Measurements from ENCODE around the gene AKR1E2. TPM values are rescaled to one million over a fixed set of nuclear protein-coding genes. Genes with fewer than 3 reads are reported as not detected.

AKR1E2 gene
- total RNA-seq, 1 donor from 2014 or later: 6.2 TPM

DNA sequence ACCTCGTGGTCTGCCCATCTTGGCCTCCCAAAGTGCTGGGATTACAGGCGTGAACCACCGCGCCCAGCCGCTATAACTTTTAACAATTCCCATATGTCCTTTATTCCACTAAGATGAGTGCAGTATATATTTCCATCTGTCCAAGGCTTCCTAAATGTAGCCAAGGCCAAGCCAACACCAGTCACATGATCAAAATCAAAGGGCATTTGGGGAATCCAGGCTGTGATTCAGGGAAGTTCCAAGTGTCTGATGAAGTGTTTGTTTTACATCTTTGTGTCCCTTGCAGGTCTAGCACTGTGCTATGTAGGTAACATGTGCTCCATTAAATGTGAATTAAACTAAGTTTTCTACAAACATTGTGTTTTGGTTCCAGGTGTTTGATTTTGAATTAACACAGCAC lies 20.8 kb downstream of the AKR1E2 start:
- Mint-ChIP-seq H3K4me1 (ENCODE audit: unreplicated experiment) (peaks cover 8% of the 10 kb centered on the region), H3K9me3 (ENCODE audit: unreplicated experiment) (no peaks in the 10 kb centered on the region), H3K27me3 (ENCODE audit: unreplicated experiment) (peaks cover 10% of the 10 kb centered on the region), H3K36me3 (ENCODE audit: low read depth, unreplicated experiment) (peaks cover 19% of the 10 kb centered on the region), H3K4me3 (ENCODE audit: unreplicated experiment) (no peak overlapping the region), H3K27ac (ENCODE audit: unreplicated experiment) (no peak overlapping the region)
- TF ChIP-seq, protein P1, sequence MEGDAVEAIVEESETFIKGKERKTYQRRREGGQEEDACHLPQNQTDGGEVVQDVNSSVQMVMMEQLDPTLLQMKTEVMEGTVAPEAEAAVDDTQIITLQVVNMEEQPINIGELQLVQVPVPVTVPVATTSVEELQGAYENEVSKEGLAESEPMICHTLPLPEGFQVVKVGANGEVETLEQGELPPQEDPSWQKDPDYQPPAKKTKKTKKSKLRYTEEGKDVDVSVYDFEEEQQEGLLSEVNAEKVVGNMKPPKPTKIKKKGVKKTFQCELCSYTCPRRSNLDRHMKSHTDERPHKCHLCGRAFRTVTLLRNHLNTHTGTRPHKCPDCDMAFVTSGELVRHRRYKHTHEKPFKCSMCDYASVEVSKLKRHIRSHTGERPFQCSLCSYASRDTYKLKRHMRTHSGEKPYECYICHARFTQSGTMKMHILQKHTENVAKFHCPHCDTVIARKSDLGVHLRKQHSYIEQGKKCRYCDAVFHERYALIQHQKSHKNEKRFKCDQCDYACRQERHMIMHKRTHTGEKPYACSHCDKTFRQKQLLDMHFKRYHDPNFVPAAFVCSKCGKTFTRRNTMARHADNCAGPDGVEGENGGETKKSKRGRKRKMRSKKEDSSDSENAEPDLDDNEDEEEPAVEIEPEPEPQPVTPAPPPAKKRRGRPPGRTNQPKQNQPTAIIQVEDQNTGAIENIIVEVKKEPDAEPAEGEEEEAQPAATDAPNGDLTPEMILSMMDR (IDR thresholded peaks at IDR 0.05; ENCODE audit: unreplicated experiment): no peak
- DNase-seq (ENCODE audit: low spot score): no peak

DNA sequence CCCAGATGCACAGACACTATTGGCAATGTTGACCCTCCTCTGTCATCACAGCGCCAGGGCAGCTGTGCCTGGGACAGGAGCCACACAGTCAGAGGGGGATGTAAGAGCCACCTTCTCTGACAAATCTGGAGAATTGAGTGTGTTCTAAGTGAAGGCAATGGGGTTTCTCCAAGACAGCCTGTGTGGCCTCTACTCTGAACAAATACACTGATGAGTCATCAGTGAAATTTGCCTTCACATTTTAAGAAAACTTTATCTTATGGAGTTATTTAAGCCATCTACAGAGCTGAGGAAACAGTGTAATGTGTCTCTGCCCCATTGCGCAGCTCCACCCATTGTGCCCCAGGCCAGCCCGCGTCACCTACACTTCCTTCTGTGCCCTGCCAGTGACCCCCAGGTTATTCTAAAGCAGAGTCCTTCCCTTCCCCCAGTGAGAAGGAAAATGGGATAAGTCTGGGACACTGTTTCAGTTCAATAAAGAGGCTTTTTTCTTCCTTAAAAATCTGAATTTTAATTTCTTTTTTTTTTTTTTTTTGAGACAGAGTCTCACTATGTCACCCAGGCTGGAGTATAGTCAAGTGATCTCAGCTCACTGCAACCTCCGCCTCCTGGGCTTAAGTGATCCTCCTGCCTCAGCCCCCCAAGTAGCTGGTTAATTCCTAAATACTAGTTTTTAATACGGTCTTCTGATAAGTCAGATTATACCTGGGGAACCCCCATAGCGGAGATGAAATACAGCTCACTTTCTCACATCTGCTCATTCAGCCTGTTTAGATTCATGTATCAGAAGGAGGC lies 21.8 kb downstream of the AKR1E2 start:
- Mint-ChIP-seq H3K36me3 (ENCODE audit: low read depth, unreplicated experiment) (peaks cover 12% of the 10 kb centered on the region), H3K9me3 (ENCODE audit: unreplicated experiment) (no peaks in the 10 kb centered on the region), H3K27me3 (ENCODE audit: unreplicated experiment) (peaks cover 5% of the 10 kb centered on the region), H3K4me1 (ENCODE audit: unreplicated experiment) (peaks cover 8% of the 10 kb centered on the region), H3K27ac (ENCODE audit: unreplicated experiment) (no peak overlapping the region), H3K4me3 (ENCODE audit: unreplicated experiment) (no peak overlapping the region)
- DNase-seq (ENCODE audit: low spot score): no peak
- TF ChIP-seq, protein P1 (IDR thresholded peaks at IDR 0.05; ENCODE audit: unreplicated experiment): no peak

GRCh38 chr10:4848356-4849041 lies 22.5 kb downstream of the AKR1E2 start:
- TF ChIP-seq, protein P1 (IDR thresholded peaks at IDR 0.05; ENCODE audit: unreplicated experiment): no peak
- H3K9me3 Mint-ChIP-seq (ENCODE audit: unreplicated experiment): no peaks in the 10 kb centered on the region
- H3K36me3 Mint-ChIP-seq (ENCODE audit: low read depth, unreplicated experiment): peaks cover 7% of the 10 kb centered on the region
- H3K27ac Mint-ChIP-seq (ENCODE audit: unreplicated experiment): peak overlapping the region; percentile 22
- no peak overlapping the region for H3K4me3 Mint-ChIP-seq (ENCODE audit: unreplicated experiment)
- DNase-seq (ENCODE audit: low spot score): no peak
- H3K27me3 Mint-ChIP-seq (ENCODE audit: unreplicated experiment): peaks cover 4% of the 10 kb centered on the region
- H3K4me1 Mint-ChIP-seq (ENCODE audit: unreplicated experiment): peaks cover 8% of the 10 kb centered on the region

DNA sequence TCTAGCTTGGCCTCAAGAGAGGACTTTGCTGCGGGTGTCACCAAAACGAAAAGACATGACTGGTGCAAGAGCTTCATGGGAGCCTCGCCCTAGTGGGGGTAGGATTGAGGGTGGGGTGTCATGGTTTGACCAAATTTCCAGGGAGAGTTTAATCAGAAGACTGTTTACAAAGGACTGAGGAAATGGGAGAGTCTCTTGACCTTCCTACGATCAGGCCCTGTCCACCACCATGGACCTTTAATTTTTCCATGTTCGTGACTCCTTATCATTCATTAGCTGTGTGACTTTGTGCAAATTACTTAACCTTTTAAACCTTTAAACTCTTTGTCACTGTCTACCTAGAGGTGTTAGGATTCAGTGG lies 23.0 kb downstream of the AKR1E2 start:
- no peak for DNase-seq (ENCODE audit: low spot score)
- Mint-ChIP-seq H3K27me3 (ENCODE audit: unreplicated experiment) (peaks cover 4% of the 10 kb centered on the region), H3K27ac (ENCODE audit: unreplicated experiment) (peak overlapping the region; percentile 22), H3K9me3 (ENCODE audit: unreplicated experiment) (no peaks in the 10 kb centered on the region), H3K4me3 (ENCODE audit: unreplicated experiment) (no peak overlapping the region), H3K36me3 (ENCODE audit: low read depth, unreplicated experiment) (peaks cover 3% of the 10 kb centered on the region), H3K4me1 (ENCODE audit: unreplicated experiment) (peaks cover 8% of the 10 kb centered on the region)
- TF ChIP-seq, protein P1 (IDR thresholded peaks at IDR 0.05; ENCODE audit: unreplicated experiment): no peak
